Hippocampal formation (tissue), 2 donors: Measurements from ENCODE around the gene SNX1.

Experiments
- DNase-seq, 2 donors: peaks; one replicate each; lab custom pipeline; 2025; lab: John Stamatoyannopoulos, UW

SNX1 gene

DNA sequence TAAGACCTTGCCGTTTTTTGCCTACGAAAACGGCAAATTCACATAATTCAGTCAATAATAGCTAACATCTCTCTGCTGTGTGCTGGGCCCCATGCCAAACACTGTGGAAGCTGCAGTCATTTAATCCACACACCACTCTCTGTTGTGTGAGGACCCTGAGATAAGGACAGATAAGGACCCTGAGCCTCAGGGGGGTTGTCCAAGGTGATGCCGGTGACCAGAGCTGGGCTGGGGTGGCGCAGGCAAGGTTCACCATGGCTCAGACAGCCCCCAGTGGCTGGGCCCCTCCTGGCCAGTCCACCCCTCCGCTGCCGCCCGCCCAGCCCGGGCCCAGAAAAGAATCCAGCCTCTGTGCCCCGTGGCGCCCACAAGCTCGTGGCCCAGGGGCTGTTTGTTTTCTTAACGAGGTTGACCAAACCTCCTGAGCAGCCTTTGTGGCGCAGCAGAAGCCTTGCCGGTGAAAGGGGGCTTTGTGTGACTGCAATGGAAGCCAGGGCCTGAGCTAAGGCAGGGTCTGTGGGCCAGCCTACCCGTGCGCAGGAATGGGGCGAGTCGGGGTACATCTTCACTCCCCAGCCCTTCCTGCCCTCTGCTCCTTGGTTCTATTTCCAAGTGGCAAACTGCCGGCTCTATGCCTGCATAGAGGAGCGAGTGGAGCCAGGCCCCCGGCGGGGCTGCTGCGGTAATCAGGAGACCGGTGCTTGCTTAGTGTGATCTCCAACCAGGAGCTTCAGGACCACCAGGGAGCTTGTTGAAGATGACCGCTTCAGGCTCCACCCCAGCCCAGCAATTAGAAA is 51.3 kb downstream of the SNX1 start:
- DNase-seq, result peak in 1 of 2 donors; percentile 45

DNA sequence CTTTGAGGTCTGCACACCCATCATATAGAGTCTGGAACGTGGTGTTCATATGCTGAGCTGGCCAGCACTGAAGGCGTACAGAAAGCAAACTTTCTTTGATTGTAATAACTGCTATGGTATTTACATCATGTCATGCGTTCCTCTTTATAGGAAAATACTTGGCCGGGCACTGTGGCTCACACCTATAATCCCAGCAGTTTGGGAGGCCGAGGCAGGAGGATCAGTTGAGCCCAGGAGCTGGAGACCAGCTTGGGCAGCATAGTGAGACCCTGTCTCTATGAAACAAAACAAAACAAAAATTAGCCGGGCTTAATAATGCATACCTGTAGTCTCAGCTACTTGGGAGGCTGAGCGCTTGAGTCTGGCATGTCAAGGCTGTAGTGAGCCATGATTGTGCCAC is 52.4 kb downstream of the SNX1 start:
- no peak for DNase-seq

GRCh38 chr15:64148581-64148980 is 52.8 kb downstream of the SNX1 start:
- DNase-seq, result no peak

DNA sequence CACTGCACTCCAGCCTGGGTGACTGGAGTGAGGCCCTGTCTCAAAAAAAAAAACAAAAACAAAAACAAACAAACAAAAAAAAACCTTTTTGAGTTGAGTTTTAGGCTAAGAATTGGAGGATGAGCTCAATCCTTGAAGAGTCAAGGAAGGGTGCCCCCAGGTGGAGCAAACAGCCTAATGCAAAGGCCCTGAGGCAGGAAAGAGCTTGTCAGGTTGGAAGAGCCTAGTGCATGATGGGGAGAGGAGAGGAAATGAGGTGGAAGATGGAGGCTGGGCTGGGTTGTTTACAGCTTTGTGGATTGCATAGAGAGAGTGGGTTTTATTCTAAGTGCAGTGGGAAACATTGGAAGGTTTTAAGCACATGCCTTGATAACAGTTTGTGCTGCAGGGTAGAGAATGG is 53.6 kb downstream of the SNX1 start:
- no peak for DNase-seq

DNA sequence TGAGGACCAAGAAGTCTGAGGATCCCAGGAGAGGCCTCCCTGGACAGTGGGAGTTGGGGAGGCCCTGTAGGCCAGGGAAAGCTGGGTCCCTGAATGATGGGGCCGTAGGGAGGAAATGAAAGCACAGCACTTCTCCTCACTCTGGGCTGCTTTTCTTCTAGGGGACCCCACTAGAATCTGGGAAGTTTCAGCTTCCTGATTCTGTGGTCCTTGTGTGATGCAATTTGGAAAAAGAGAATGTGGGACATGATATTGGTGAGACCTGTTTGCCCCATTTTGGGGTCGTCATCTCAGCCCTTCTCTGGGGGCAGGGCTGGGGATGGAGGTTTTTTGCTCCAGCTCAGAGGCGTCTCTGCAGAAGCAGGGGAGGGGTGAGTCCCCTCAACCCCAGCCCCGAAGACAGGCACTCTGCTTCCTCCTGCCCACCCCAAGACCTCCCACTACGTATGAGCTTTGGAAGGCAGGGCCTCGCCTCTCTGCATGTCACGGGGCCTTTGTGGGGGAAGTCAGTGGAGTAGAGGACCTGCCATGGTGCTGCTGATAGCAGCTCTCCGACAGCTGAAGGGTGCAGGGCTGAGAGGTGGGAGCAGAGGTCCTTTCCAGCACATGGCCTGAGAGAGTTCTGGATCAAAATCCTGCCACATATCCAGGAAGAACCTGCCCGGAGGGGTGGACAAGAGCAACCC is 54.3 kb downstream of the SNX1 start:
- peak in 1 of 2 donors; percentile 30 for DNase-seq

DNA sequence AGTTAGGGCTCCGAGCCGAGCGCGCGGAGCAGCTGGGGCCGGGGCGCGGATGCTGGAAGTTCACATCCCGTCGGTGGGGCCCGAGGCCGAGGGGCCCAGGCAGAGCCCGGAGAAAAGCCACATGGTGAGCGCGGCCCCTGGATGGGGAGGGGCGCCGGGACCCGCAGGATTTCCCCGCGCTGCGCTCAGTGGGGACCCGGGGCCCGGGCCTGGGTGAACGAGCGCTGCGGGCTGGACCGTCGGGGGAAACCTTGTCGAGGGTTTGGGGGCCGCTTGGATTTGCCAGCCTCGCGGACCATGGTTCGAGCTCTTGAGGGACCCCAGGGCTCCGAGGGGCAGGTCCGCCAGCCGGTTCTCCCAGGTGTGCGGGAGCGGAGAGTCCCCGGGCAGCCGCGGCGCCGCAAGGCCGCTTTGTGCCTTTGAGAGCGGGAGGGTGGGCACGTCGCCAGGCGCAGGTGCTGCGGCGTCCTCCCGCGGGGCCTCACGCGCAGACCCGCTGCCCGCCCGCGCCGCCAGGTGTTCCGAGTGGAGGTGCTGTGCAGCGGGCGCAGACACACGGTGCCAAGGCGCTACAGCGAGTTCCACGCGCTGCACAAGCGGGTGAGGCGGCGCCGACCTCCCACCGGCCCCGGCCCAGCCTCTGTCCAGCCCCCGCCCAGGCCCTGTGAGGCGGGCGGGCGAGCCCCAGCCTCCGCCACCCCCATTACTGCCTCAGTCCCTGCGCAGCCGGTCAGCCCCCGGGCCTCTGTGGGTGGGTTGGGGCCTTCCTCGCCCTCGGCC is 56.1 kb downstream of the SNX1 start, which contains the start of gene SNX22:
Gene SNX22 (plus strand): TSS at position 5 of the 780 bp plus-strand sequence. CDS start 45 bp downstream, at position 50.
- DNase-seq, result no peak

- peak in 1 of 2 donors; percentile 34 for DNase-seq
Observed at GRCh38 chr15:64152507-64153387, 57.0 kb downstream of the SNX1 start.

DNA sequence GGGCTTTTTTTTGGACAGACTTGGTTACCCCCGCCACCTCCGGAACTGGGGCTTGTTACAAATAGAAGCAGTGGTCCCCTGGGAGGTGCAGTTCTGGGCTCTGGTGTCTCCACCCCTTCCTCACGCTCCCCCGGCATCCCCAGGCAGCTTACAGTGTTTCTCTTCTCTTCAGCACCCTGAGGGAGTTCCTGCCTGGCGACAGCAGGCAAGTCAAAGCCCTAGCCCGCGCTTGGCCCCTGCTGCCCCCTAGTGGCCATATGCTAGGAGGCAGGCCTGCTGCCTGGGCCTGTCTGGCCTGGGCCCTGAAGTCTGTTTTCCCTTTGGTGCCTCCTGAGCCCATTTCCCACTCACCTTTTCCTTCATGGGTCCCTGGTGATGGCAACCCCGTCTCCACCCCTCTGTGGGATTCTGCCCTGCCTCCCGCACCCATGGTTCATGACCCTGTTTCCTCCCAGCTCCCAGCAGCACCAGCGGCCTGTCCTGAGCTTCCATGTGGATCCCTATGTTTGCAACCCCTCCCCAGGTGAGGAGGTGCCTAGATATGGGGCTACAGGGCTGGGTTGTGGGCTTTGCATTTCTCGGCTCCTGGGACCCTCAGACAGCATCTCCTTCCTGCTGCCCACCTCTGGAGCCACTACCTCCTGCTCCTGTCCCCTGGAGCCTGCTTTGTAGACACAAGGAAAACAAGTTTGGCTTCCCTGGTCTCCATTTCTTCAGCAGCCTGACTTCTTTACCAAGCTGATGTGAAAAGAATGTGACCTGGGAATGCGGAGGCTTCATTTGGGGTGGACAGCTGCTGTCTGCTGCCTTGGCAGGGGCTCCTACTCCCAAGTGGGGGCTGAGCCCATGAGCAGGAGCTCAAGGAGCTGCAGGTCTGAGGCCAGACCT is 57.9 kb downstream of the SNX1 start:
- peak; percentile 81 to 92 for DNase-seq

GRCh38 chr15:64155802-64156651 is 60.2 kb downstream of the SNX1 start:
- DNase-seq, result no peak

DNA sequence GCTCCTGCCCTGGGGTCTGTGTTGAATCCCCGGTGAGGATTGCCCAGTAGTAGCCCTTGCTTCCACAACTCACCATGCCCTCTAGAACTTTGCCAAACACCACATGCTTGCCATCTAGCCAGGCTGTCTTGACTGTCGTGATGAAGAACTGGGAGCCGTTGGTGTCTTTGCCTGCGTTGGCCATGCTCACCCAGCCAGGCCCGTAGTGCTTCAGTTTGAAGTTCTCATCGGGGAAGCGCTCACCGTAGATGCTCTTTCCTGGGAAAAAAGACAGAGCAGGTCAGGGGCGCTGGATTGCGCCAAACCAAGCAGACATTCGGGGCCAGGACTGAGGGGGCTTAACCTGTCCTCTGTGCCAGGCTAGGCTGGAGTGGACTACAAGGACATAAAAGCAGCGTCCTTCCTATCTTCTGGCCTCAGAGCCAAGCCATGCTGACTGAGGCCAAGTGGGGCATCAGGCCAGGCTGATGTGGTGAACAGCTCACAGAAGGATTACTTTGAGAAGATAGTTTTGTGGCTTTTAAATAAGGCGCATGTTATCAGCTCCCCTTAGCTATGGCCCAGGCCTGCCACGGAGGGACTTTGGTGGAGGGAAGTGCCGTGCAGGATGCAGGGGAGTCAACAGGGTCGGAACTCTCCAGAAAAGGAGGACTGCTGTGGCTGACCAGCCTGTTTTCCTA is 61.0 kb downstream of the SNX1 start:
- DNase-seq, result no peak

DNA sequence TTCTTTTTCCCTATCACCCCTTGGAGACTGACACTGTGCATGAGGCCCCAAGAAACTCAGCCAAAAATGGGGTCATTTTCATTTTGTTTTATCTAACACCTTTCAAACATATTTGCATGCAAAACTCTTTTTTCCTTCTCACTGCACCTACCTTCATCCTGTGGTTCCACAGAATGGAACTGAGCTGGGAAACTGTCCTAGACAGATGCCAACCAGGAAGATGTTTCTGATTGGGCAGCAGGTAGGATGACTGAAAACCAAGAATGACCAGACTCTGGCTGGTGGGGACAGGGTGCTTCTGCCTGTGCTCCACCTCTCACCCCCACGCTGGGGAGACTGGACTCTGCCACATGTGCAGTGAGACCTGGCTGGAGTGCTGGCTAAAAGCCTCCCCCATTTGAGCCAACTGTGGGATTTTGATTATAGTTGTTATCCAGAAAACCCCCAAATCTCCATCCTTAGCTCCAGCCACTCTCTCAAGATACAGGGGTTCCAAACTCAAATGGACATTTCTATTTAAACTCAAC is 61.9 kb downstream of the SNX1 start:
- no peak for DNase-seq

DNA sequence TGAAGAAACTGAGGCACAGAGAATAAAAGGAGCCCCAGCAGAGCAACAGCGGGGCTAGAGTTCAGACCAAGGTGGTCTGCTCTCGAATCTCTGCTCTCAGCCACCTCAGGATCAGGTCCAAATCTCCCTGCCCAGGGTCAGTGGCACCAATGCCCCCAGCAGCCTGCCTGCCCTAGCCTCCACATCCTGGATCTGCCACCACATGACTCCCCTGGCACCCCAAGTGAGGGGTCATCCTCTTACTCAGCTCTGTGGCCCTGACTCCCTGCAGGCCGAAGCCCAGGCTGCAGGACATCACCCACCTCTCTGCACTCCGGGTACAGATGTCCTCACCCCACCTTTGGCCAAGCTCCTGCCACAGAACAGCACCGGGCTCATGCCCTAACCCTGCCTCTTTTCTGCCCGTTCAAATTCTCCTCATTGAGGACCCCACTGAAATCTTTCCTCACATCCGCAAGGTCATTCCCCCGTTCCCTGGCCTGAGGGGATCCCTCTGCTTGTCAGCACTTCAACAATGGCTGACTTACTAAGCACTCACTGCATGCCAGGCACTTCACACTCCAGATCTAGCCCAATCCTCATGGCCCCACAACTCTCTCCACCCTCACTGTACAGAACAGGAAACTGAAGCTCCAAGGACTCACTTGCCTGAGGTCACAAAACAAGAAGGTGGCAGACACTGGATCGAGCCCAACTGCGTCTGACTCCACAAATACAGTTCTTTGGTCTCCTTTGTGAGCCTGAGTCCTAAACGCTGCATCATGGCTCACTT is 62.8 kb downstream of the SNX1 start:
- DNase-seq, result no peak

GRCh38 chr15:64161688-64162477 is 66.1 kb downstream of the SNX1 start:
- no peak for DNase-seq

- no peak for DNase-seq
Observed at GRCh38 chr15:64162478-64162868, 66.7 kb downstream of the SNX1 start.

- peak; percentile 98 to 99 for DNase-seq
Observed at GRCh38 chr15:64162869-64163658, 67.3 kb downstream of the SNX1 start, which contains the start of gene PPIB. TSS of gene PPIB (minus strand) at chr15:64163022. CDS start at chr15:64162986, 36 bp downstream.
